H1 (cell line): Measurements from ENCODE around the gene HES3. TPM values are rescaled to one million over a fixed set of nuclear protein-coding genes. Genes with fewer than 3 reads are reported as not detected.

Experiments
- ATF3 ChIP-seq: IDR thresholded peaks from 2 replicates; pipeline ENCODE4 v1.6.1; 2011; ENCODE audit warnings: low read depth, mild to moderate bottlenecking, low read length; ENCODE audit not compliant: insufficient read depth
- BRCA1 ChIP-seq: IDR thresholded peaks from 2 replicates; pipeline ENCODE4 v1.6.1; 2012; ENCODE audit warnings: low read depth, low read length, improper control_type of control experiment
- CBX5 ChIP-seq: fragments of 300-800, 300-1000 bp; sonication (generic); IDR thresholded peaks from 2 replicates; pipeline ENCODE4 v1.7.1; 2016; ENCODE audit warnings: antibody characterized with exemption, low read length, low read depth
- CBX8 ChIP-seq: fragments of 300-800, 300-1000 bp; sonication (generic); IDR thresholded peaks from 2 replicates; pipeline ENCODE4 v1.7.1; 2016; ENCODE audit warnings: low read depth, low read length, borderline replicate concordance
- CREB1 ChIP-seq: IDR thresholded peaks from 2 replicates; pipeline ENCODE4 v1.6.1; 2012; ENCODE audit warnings: inconsistent platforms
- CTBP2 ChIP-seq: IDR thresholded peaks from 2 replicates; pipeline ENCODE4 v1.7.0; 2011; ENCODE audit warnings: borderline replicate concordance, mild to moderate bottlenecking, moderate library complexity, mixed read lengths, low read length; ENCODE audit not compliant: insufficient read depth, insufficient read length
- CTCF ChIP-seq, 3 experiments: IDR thresholded peaks; 1 replicate in 2 of 3; 2 replicates in 1 of 3; pipeline versions ENCODE4 v1.5.1 to v1.6.1; 2011; ENCODE audit warnings: low read length in 3 of 3, mild to moderate bottlenecking in 3 of 3, inconsistent platforms in 2 of 3, low read depth in 1 of 3, moderate library complexity in 1 of 3; ENCODE audit not compliant: insufficient read depth in 1 of 3; ENCODE audit errors: control extremely low read depth in 1 of 3
- EP300 ChIP-seq, 2 experiments: IDR thresholded peaks; 1 replicate in 1 of 2; 2 replicates in 1 of 2; pipeline ENCODE4 v1.6.1; 2011 to 2012; ENCODE audit warnings: low read depth in 2 of 2, low read length in 2 of 2, mild to moderate bottlenecking in 2 of 2, borderline replicate concordance in 1 of 2, inconsistent platforms in 1 of 2, moderate library complexity in 1 of 2
- HDAC6 ChIP-seq: IDR thresholded peaks from one replicate; pipeline ENCODE4 v1.7.1; 2012; ENCODE audit warnings: low read depth, mild to moderate bottlenecking, inconsistent platforms, low read length, moderate library complexity
- JUND ChIP-seq: IDR thresholded peaks from 2 replicates; pipeline ENCODE4 v1.6.1; 2011; ENCODE audit warnings: mild to moderate bottlenecking, improper control_type of control experiment, low read length
- KDM4A ChIP-seq: IDR thresholded peaks from one replicate; pipeline ENCODE4 v1.7.1; 2012; ENCODE audit warnings: low read depth, mild to moderate bottlenecking, moderate library complexity, low read length, inconsistent platforms; ENCODE audit not compliant: severe bottlenecking
- MAFK ChIP-seq: IDR thresholded peaks from 2 replicates; pipeline ENCODE4 v1.6.1; 2012; ENCODE audit warnings: low read depth, mild to moderate bottlenecking, improper control_type of control experiment, low read length
- PHF8 ChIP-seq: fragments of 200-600 bp; sonication (generic); conservative IDR thresholded peaks from 2 replicates; pipeline ENCODE4 v1.7.1; 2012; ENCODE audit warnings: low read depth, mild to moderate bottlenecking, inconsistent platforms, low read length, moderate library complexity
- POLR2AphosphoS5 ChIP-seq: IDR thresholded peaks from 2 replicates; pipeline ENCODE4 v1.6.1; 2011; ENCODE audit warnings: low read depth, low read length
- RBBP5 ChIP-seq: IDR thresholded peaks from 2 replicates; pipeline ENCODE4 v1.7.1; 2012; ENCODE audit warnings: low read depth, mild to moderate bottlenecking, inconsistent platforms, low read length, moderate library complexity, borderline replicate concordance
- SAP30 ChIP-seq: fragments of 300-600 bp; sonication (generic); IDR thresholded peaks from 2 replicates; pipeline ENCODE4 v1.7.1; 2012; ENCODE audit warnings: low read length, moderate library complexity, mild to moderate bottlenecking, inconsistent platforms; ENCODE audit not compliant: insufficient read depth, insufficient replicate concordance
- SP2 ChIP-seq: IDR thresholded peaks from 2 replicates; pipeline ENCODE4 v1.6.1; 2012; ENCODE audit warnings: mild to moderate bottlenecking, low read length, inconsistent platforms
- TAF7 ChIP-seq: optimal IDR thresholded peaks from 2 replicates; pipeline ENCODE3; 2011; ENCODE audit warnings: low read depth, mild to moderate bottlenecking, inconsistent platforms, low read length, moderate library complexity, borderline replicate concordance
- TCF12 ChIP-seq: IDR thresholded peaks from 2 replicates; pipeline ENCODE4 v1.6.1; 2011; ENCODE audit warnings: low read depth, mild to moderate bottlenecking, low read length
- USF2 ChIP-seq: IDR thresholded peaks from 2 replicates; pipeline ENCODE4 v1.6.1; 2011; ENCODE audit warnings: low read length, improper control_type of control experiment
- YY1 ChIP-seq: IDR thresholded peaks from 2 replicates; pipeline ENCODE4 v1.6.1; 2011; ENCODE audit warnings: low read depth, mild to moderate bottlenecking, low read length
- polyA plus RNA-seq, 7 experiments: library from polyadenylated mRNA; depleted of rRNA in 3 of 7; stranded (reverse) in 5 of 7; unstranded in 2 of 7; fragments of >200 nt in 5 of 7; fragments of 200-250 nt in 2 of 7; gene quantifications; 1 replicate in 5 of 7; 2 replicates in 1 of 7; 4 replicates in 1 of 7; pipeline versions ENCODE4 v1.2.1 to v1.2.3, GENCODE V29; 2011 to 2013; ENCODE audit warnings: missing spikeins in 2 of 7, mixed read lengths in 2 of 7
- total RNA-seq: library from RNA; stranded (reverse); fragmentation: NEBNext Ultra II Directional; extraction: Animal tissue kit (Norgen Biotek cat#: 25700); gene quantifications from 2 replicates; pipeline ENCODE4 v1.2.1, GENCODE V29; 2021

Gene HES3
- total and polyA plus RNA-seq, 2 of the 8 experiments (the other 6 are each of a cell fraction or from before 2014, with no cell fraction given) = 38.8 to 54.3 TPM

- TF ChIP-seq SP2 = no peak
- TF ChIP-seq RBBP5 = no peak; the same call in 1 of the 2 replicates
- TF ChIP-seq CREB1 = no peak
- no peak for TF ChIP-seq BRCA1
- no peak for TF ChIP-seq CBX8
- TF ChIP-seq SAP30 = no peak
- no peak for TF ChIP-seq CTBP2
- no peak for TF ChIP-seq KDM4A
- TF ChIP-seq TCF12 = no peak
- TF ChIP-seq POLR2AphosphoS5 = 0 out of 2 replicates have a peak, but pooled peaks have one; percentile 26
- no peak for TF ChIP-seq MAFK
- no peak for TF ChIP-seq CBX5
- no peak for TF ChIP-seq EP300 (IDR thresholded peaks at IDR 0.05; ENCODE audit: borderline replicate concordance in 1 of 2, low read depth in 2 of 2, low read length in 2 of 2)
- no peak for TF ChIP-seq ATF3
- TF ChIP-seq PHF8 = no peak
- TF ChIP-seq JUND = no peak
- no peak for TF ChIP-seq TAF7
- TF ChIP-seq CTCF (IDR thresholded peaks at IDR 0.05; ENCODE audit: control extremely low read depth in 1 of 3, insufficient read depth in 1 of 3, low read depth in 1 of 3, low read length in 3 of 3) = no peak
- no peak for TF ChIP-seq YY1
- no peak for TF ChIP-seq HDAC6
- TF ChIP-seq USF2 = no peak
These were observed 4.7 kb upstream of the HES3 start (continued) for GRCh38 chr1:6239213-6239752.
